Transverse colon (tissue), 3 donors: ENCODE measurements around the gene CCNDBP1.

ENCODE experiments used
- CTCF ChIP-seq, 5 experiments: fragments of 200-600 bp in 3 of 5; fragments of 450-650 bp in 2 of 5; sonication (generic) in 3 of 5; IDR thresholded peaks; 1 replicate in 2 of 5; 2 replicates in 3 of 5; pipeline ENCODE4 v1.5.1; 2016 to 2017; ENCODE audit warnings: antibody characterized with exemption in 5 of 5, inconsistent platforms in 3 of 5, mild to moderate bottlenecking in 2 of 5, moderate library complexity in 1 of 5
- EP300 ChIP-seq: sonication (generic); formaldehyde crosslinking; IDR thresholded peaks from one replicate; pipeline ENCODE4 v1.6.1; 2017; ENCODE audit warnings: antibody characterized with exemption, low read depth

DNA sequence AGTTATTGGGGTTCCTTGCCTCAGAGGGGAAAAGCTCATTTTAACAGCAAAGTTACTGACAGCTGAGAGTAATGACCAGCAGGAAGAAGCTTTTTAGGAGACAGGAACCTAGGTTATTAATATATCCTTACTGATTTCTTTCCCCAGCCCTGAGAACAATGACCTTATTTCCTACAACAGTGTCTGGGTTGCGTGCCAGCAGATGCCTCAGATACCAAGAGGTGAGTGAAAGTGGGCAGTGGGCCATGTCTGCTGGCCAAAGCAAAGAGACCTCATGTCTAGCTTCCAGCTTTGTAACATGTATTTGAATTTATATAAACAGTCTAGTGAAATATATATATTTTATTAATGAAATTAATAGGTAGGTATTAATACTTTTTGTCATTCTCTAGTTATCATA, 5.0 kb downstream of the CCNDBP1 start:
- TF ChIP-seq CTCF (IDR thresholded peaks at IDR 0.05) (no peak), EP300 (no peak)
